A549 (cell line): Measurements from ENCODE around the gene DLGAP5.

ENCODE experiments used
- CEBPB ChIP-seq, 2 experiments: fragments of >200 bp in 1 of 2; sonication (Bioruptor Twin) in 1 of 2; formaldehyde crosslinking in 1 of 2; IDR thresholded peaks; 2 replicates each; pipeline ENCODE4 v1.6.1; 2012 to 2016
- EP300 ChIP-seq, 2 experiments: fragments of >200 bp; sonication (Bioruptor Twin); formaldehyde crosslinking; IDR thresholded peaks; 2 replicates in 1 of 2; 3 replicates in 1 of 2; pipeline ENCODE4 v1.6.1; 2016 to 2017
- GATA3 ChIP-seq: IDR thresholded peaks from 2 replicates; pipeline ENCODE4 v1.6.1; 2012; ENCODE audit warnings: borderline replicate concordance
- JUNB ChIP-seq: fragments of >200 bp; sonication (Bioruptor Twin); formaldehyde crosslinking; IDR thresholded peaks from 2 replicates; pipeline ENCODE4 v1.6.1; 2016
- KDM5A ChIP-seq: fragments of 200-600 bp; sonication (generic); IDR thresholded peaks from 2 replicates; pipeline ENCODE4 v1.6.1; 2016; ENCODE audit warnings: antibody characterized with exemption, mild to moderate bottlenecking
- POLR2A ChIP-seq: IDR thresholded peaks from 2 replicates; pipeline ENCODE4 v1.6.1; 2012; ENCODE audit warnings: mild to moderate bottlenecking, low read length
- RAD21 ChIP-seq, 2 experiments: fragments of >200 bp in 1 of 2; sonication (Bioruptor Twin) in 1 of 2; formaldehyde crosslinking in 1 of 2; IDR thresholded peaks in 1 of 2; conservative IDR thresholded peaks in 1 of 2; 2 replicates in 1 of 2; 3 replicates in 1 of 2; pipeline ENCODE4 v1.6.1; 2012 to 2018; ENCODE audit warnings: inconsistent platforms in 1 of 2
- RNF2 ChIP-seq: fragments of 200-600 bp; sonication (generic); IDR thresholded peaks from 2 replicates; pipeline ENCODE4 v1.6.1; 2016; ENCODE audit warnings: low read depth, mild to moderate bottlenecking, antibody characterized with exemption, moderate library complexity, borderline replicate concordance
- ZFP36 ChIP-seq: fragments of 450-650 bp; IDR thresholded peaks from 2 replicates; pipeline ENCODE4 v1.6.1; 2014; ENCODE audit warnings: borderline replicate concordance; ENCODE audit not compliant: partially characterized antibody
- TF ChIP-seq, protein P1 (sequence below): fragments of >200 bp; sonication (Bioruptor Twin); formaldehyde crosslinking; IDR thresholded peaks from 3 replicates; pipeline ENCODE4 v1.5.1; 2016

DNA sequence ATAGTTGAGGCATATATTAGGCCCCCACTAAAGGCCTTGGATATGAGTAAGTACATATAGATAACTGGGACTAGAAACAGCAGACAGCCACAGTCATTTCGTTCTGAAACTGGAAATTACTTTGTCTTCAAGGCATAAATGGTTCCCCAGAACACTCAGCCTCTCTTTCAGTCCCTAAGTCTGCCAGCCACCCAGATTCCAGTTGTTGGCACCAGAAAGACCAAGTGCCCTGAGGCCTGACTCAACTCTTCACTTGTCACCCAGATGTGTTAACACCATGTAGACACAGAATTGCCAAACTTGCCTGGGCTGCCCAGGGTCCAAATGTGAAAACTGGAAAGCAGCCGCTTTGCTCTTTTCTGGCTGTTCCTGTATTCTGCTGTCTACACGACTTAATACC is 65.4 kb downstream of the DLGAP5 start:
- TF ChIP-seq, protein P1, sequence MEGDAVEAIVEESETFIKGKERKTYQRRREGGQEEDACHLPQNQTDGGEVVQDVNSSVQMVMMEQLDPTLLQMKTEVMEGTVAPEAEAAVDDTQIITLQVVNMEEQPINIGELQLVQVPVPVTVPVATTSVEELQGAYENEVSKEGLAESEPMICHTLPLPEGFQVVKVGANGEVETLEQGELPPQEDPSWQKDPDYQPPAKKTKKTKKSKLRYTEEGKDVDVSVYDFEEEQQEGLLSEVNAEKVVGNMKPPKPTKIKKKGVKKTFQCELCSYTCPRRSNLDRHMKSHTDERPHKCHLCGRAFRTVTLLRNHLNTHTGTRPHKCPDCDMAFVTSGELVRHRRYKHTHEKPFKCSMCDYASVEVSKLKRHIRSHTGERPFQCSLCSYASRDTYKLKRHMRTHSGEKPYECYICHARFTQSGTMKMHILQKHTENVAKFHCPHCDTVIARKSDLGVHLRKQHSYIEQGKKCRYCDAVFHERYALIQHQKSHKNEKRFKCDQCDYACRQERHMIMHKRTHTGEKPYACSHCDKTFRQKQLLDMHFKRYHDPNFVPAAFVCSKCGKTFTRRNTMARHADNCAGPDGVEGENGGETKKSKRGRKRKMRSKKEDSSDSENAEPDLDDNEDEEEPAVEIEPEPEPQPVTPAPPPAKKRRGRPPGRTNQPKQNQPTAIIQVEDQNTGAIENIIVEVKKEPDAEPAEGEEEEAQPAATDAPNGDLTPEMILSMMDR, result no peak
- TF ChIP-seq EP300 (IDR thresholded peaks at IDR 0.05) (no peak), CEBPB (IDR thresholded peaks at IDR 0.05) (no peak), RAD21 (conservative IDR thresholded peaks at IDR 0.05 in 1 of 2, IDR thresholded peaks at IDR 0.05 in 1 of 2) (no peak), ZFP36 (no peak), RNF2 (no peak), GATA3 (no peak), JUNB (no peak), KDM5A (no peak), POLR2A (no peak)
